KMS-11 (cell line): Measurements from ENCODE around the gene CAPN9.

Experiments used
- H2AFZ ChIP-seq: fragments of 200-600 bp; sonication (generic); 2 replicates; pipeline ENCODE4 v1.6.1; 2016; ENCODE audit warnings: antibody characterized with exemption, mixed run types, low read depth
- H3K27ac ChIP-seq: fragments of 200-600 bp; sonication (generic); 2 replicates; pipeline ENCODE4 v1.6.1; 2016; ENCODE audit warnings: mild to moderate bottlenecking, mixed run types
- H3K27me3 ChIP-seq: fragments of 200-600 bp; sonication (generic); 2 replicates; pipeline ENCODE4 v1.6.1; 2017; ENCODE audit warnings: mild to moderate bottlenecking, low read depth, mixed run types, moderate library complexity; ENCODE audit not compliant: insufficient read depth
- H3K36me3 ChIP-seq: fragments of 200-600 bp; sonication (generic); 2 replicates; pipeline ENCODE4 v1.6.1; 2017; ENCODE audit warnings: mild to moderate bottlenecking, mixed run types; ENCODE audit not compliant: insufficient read depth
- H3K4me1 ChIP-seq: fragments of 200-600 bp; sonication (generic); 2 replicates; pipeline ENCODE4 v1.6.1; 2016; ENCODE audit warnings: mild to moderate bottlenecking, low read depth, mixed run types; ENCODE audit not compliant: poor library complexity, severe bottlenecking
- H3K4me2 ChIP-seq: fragments of 200-600 bp; sonication (generic); 2 replicates; pipeline ENCODE4 v1.7.0; 2016; ENCODE audit warnings: mild to moderate bottlenecking, mixed run types
- H3K4me3 ChIP-seq: fragments of 200-600 bp; sonication (generic); IDR thresholded peaks from 2 replicates; pipeline ENCODE4 v1.6.1; 2017; ENCODE audit warnings: low read depth, low read length, mixed read lengths; ENCODE audit not compliant: insufficient read depth
- H3K79me2 ChIP-seq: fragments of 200-600 bp; sonication (generic); 2 replicates; pipeline ENCODE4 v1.6.1; 2016; ENCODE audit warnings: low read depth, mixed run types; ENCODE audit not compliant: insufficient read depth
- H3K9ac ChIP-seq: fragments of 200-600 bp; sonication (generic); 2 replicates; pipeline ENCODE4 v1.6.1; 2016; ENCODE audit warnings: mild to moderate bottlenecking, mixed run types
- H4K20me1 ChIP-seq: fragments of 200-600 bp; sonication (generic); 2 replicates; pipeline ENCODE4 v1.6.1; 2016; ENCODE audit warnings: mild to moderate bottlenecking, mixed run types; ENCODE audit not compliant: insufficient read depth
- CTCF ChIP-seq: fragments of 200-600 bp; sonication (generic); conservative IDR thresholded peaks from 2 replicates; pipeline ENCODE4 v1.6.1; 2017; ENCODE audit warnings: low read depth, mild to moderate bottlenecking, antibody characterized with exemption, low read length, moderate library complexity, mixed read lengths

Gene CAPN9

GRCh38 chr1:230770317-230770716 is 23.1 kb downstream of the CAPN9 start:
- no peak overlapping the region for H3K4me3 ChIP-seq
- no peak overlapping the region for H2AFZ ChIP-seq
- H3K27ac ChIP-seq: no peak overlapping the region
- H3K4me1 ChIP-seq: no peaks in the 10 kb centered on the region
- no peaks in the 10 kb centered on the region for H4K20me1 ChIP-seq
- no peaks in the 10 kb centered on the region for H3K79me2 ChIP-seq
- no peak overlapping the region for H3K4me2 ChIP-seq
- H3K36me3 ChIP-seq: no peaks in the 10 kb centered on the region
- H3K27me3 ChIP-seq: no peaks in the 10 kb centered on the region
- H3K9ac ChIP-seq: no peak overlapping the region
- no peak for TF ChIP-seq CTCF

DNA sequence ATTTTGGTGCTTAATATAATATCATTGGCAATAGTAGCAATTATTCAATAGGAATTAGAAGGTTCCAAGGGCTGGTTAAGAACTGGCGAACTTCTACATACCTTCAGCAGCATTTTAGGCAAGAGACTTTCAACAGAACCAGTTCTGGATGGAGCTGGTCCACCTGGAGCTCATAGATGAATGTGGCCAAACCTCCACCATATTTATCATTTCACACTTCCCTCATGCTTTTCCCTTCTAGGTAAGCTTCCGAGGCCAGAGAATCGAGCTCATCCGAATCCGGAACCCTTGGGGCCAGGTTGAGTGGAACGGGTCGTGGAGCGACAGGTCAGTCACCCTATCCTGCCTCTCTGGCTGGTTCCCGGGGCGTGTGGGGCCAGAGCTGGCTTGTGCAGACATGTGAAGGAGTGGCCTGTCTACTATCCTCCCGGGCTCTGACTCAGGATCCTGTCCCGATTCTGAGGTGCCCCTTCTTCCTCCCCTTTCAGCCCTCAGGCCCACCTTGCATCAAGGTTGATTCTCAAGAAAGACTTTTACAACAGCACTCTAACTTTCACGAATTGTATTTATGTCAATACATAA is 24.7 kb downstream of the CAPN9 start:
- no peak overlapping the region for H2AFZ ChIP-seq
- H4K20me1 ChIP-seq: no peaks in the 10 kb centered on the region
- H3K36me3 ChIP-seq: no peaks in the 10 kb centered on the region
- H3K79me2 ChIP-seq: no peaks in the 10 kb centered on the region
- no peak for TF ChIP-seq CTCF
- no peaks in the 10 kb centered on the region for H3K4me1 ChIP-seq
- H3K9ac ChIP-seq: no peak overlapping the region
- H3K4me3 ChIP-seq: no peak overlapping the region
- no peak overlapping the region for H3K4me2 ChIP-seq
- no peaks in the 10 kb centered on the region for H3K27me3 ChIP-seq
- no peak overlapping the region for H3K27ac ChIP-seq

DNA sequence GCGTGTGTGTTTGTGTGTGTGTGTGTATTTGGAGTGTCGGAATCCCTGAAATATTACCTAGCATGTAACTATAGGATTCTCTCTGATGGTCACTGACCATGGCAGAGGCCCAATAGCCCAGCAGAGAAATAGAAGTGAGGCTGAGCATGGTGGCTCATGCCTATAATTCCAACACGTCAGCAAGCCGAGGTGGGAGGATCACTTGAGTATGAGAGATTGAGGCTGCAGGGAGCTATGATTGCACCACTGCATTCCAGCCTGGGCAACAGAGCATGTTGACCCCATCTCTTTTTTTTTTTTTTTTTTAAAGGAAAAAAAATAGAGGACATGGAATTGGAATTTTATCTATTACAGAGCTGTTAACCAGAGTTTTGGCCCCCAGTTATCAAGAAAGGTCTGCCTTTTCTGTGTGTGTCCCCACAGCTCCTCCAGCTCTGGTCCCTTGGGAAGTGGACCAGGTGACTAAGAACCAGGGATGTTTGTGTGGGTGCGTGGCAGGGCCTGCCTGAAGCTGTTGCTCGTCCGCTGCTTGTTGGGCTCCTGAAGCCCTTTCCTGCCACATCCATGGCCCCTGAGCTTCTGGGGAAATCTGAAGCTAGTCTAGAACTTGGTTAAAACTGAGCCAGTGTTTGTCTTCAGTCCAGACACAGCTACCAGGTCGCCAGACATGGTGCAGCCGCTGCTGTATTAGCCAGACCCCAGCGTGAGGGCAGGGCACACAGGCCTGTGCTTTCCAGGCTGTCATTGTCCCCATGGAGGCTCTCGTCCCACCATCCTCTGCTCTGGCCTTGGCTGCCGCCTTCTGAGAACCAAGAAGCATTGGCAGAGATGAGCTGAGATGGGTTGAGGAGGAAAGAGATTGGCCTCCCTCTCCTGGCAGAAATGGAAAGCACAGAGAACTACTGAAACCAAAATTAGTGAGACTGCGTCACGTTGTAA is 25.5 kb downstream of the CAPN9 start:
- no peaks in the 10 kb centered on the region for H4K20me1 ChIP-seq
- H3K4me3 ChIP-seq: no peak overlapping the region
- no peak overlapping the region for H2AFZ ChIP-seq
- no peaks in the 10 kb centered on the region for H3K36me3 ChIP-seq
- H3K4me2 ChIP-seq: no peak overlapping the region
- H3K79me2 ChIP-seq: no peaks in the 10 kb centered on the region
- no peaks in the 10 kb centered on the region for H3K27me3 ChIP-seq
- no peak for TF ChIP-seq CTCF
- H3K9ac ChIP-seq: no peak overlapping the region
- H3K4me1 ChIP-seq: no peaks in the 10 kb centered on the region
- no peak overlapping the region for H3K27ac ChIP-seq

DNA sequence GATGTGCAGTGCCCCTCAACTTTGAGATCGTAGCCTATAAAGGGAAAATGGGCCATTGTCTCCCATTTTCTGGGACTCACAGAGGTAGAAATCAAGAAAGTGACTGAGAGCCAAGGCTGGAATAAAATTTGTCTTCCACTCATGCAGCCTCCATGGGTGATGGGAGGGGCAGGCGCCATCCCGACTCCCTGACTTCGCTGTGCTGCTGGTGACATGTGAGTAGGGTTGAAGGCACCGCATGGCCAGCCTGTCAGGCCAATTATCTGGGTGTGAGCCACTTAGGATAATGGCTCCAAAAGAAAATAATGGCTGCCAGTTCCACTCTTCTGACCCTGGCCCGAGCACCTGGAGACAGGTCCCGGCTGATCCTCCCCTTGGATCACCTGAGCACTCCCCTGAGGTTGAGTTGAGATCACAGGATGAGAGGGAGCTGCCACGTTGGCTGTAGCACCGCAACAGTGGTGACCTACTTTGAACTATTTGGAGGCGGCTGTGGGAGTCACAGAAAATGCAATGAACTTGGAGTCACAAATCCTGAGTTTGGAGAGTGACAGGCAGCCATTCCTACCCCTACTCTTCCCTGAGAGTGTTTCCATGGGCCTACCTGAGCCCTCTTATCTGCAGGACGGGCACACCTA is 26.3 kb downstream of the CAPN9 start:
- no peak overlapping the region for H3K27ac ChIP-seq
- H4K20me1 ChIP-seq: no peaks in the 10 kb centered on the region
- no peaks in the 10 kb centered on the region for H3K36me3 ChIP-seq
- H3K4me1 ChIP-seq: no peaks in the 10 kb centered on the region
- no peaks in the 10 kb centered on the region for H3K79me2 ChIP-seq
- no peaks in the 10 kb centered on the region for H3K27me3 ChIP-seq
- H3K9ac ChIP-seq: no peak overlapping the region
- H3K4me3 ChIP-seq: no peak overlapping the region
- TF ChIP-seq CTCF: no peak
- no peak overlapping the region for H2AFZ ChIP-seq
- no peak overlapping the region for H3K4me2 ChIP-seq
